ENCODE measurements around the gene MACROD2.

DNA sequence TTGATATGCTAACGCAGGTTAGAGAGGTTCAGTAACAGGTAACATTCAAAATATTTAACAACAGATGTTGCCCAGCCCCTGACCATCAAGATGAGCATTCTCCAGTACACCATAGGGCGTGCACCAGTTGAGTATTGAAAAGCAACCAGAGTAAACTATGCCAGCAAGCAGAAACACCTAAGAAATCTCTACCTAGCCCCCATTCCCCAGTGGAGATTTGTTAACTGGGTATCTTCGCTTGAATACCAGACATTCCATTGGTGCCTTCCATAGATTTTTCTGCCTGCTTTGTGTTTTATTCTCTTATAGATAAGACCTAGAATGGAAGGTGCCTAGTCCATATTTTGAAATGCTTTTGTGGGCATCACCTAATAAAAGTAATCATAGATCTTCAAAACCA, 1954.1 kb downstream of the MACROD2 start:
- TF ChIP-seq ZNF274 (IDR thresholded peaks at IDR 0.05; ENCODE audit: low read depth, low read length): no peak
- no peak for TF ChIP-seq SUZ12 (IDR thresholded peaks at IDR 0.05; ENCODE audit: extremely low read depth, insufficient read depth, insufficient read length)
- TF ChIP-seq YY1 (IDR thresholded peaks at IDR 0.05; ENCODE audit: insufficient read depth, insufficient read length): no peak
